ENCODE measurements around the gene USP26.
"Not testable (repeated sequence)": the region's sequence is repeated elsewhere in the genome, so short reads cannot be mapped to it uniquely, and the experiment has no call there.

The USP26 gene

GRCh38 chrX:133097031-133097430, at the start of gene USP26:
Gene USP26 (minus strand): TSS chrX:133097109. CDS start chrX:133028220, 68,889 bp downstream.
- no peak for DNase-seq

DNA sequence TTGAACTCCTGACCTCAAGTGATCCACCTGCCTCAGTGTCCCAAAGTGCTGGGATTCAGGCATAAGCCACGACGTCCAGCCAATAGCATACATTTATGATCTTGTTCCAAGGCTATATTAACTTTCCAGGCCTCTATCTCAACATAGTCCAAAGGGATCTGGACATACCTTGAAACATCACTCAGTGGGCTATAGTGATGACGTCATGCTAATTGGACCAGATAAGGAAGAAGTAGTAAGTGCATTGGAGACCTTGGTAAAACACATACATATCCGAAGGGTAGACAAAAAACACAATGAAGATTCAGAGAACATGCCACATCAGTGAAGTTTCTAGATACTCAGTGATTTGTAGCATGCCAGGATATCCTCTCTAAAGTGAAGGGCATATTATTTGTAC, 37.4 kb upstream of the USP26 start:
- DNase-seq: no peak

DNA sequence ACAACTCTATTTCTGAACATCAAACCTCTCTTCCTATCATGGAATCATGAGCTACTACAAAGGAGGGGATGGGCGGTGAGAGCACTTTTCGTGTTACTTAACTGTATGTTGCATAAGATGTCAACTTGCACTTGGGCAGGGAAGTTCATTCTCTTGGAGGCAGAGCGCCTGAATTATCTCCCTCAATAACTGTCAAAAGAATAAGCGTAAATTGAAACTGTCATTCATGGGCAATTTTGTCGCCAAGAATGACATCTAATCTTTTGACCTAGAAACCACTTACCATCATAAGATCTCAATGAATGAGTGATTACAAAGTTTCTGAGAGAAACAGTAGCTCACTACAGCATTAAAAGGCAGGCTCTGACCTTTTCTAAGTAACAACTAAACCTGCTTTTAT, 23.5 kb upstream of the USP26 start:
- no peak for DNase-seq

- DNase-seq: no peak
Measured at GRCh38 chrX:133094098-133094731, 2.7 kb downstream of the USP26 start.

DNA sequence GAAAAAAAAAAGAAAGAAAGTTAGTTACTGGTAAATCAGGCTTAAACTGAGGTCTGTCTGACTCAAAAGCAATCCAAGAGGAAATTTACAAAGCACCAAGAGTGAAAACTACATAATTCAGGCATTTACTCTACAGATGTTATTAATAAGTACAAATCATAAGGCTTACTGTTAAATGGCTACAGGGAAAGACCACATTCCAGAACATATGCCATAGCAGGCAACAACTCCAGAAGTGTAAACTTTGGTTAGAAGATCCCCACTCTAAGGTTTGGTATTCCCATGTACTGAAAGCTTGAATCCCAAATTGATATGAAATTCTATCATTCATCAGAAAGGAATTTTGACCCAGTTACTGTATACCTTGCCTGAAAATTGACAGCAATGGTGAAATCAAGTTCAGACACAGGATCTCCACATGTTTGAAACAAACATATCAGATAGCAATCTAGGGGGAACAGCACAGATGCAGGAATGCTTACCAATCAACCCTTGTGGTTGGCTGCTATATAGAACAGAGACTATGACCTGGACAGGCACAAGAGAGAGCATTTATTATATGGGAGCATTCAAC, 6.6 kb downstream of the USP26 start:
- DNase-seq: no peak

GRCh38 chrX:133089411-133089810, 7.5 kb downstream of the USP26 start:
- no peak for DNase-seq

DNA sequence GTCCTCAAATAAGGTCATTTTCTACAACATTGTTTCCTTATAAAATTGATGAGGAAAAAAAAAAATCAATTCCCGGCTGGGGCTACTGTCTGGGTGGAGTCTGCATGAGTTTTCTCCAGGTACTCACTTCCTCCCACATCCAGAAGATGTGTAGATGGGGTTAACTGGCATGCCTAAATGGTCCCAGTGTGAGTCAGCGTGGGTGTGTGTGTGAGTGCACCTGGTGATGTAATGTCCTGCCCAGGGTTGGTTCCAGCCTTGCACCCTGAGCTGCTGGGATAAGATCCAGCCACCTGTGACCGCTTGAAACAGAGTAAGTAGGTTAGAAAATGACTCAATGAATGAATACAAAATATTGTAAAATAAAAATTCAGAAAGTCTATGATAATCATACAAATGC, 11.1 kb downstream of the USP26 start:
- no peak for DNase-seq

DNA sequence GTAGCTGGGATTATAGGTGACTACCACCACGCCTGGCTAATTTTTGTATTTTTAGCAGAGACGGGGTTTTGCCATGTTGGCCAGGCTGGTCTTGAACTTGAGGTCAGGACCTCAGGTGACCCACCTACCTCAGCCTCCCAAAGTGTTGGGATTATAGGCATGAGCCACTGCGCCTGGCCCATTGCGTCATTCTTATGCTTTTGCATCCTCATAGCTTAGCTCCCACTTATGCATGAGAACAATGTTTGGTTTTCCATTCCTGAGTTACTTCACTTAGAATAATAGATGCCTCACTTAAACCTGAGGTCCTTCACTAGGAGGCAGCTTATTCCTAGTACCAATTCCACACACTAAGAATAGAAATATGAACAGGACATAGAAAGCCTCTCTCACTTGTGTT, 11.9 kb downstream of the USP26 start:
- not testable (repeated sequence) for DNase-seq

- no peak for DNase-seq
Measured at GRCh38 chrX:133083899-133084298, 13.0 kb downstream of the USP26 start.

DNA sequence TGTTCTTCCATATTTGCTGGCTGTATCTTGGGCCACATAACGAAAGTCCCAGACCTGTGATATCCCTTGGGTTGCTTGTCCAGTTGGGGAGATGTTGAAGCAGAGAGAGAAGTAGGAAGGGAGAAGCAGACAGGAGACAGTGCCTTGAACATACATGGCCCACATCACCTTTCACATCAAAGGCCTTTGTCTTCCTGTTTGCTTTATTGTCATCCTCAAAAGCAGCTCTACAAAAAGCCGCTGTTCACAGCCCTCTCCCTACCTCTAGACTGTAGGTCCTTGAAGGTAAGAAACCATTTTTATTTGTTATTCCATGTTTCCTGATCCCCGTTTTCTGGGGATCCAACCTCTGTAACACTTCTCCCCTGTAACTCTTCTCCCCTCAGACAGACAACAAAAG, 14.9 kb downstream of the USP26 start:
- DNase-seq: no peak

DNA sequence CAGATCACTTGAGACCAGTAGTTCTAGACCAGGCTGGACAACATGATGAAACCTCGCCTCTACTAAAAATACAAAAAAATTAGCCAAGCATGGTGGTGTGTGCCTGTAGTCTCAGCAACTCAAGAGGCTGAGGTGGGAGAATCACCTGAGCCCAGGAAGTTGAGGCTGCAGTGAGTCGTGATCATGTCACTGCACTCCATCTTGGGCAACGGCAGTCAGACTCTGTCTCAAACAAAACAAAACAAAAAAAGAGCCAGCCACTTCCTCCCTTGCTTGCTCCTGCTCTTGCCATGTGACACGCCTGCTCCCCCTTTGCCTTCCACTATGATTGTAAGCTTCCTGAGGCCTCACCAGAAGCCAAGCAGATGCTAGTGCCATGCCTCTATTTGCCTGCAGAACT, 19.1 kb downstream of the USP26 start:
- not testable (repeated sequence) for DNase-seq

- DNase-seq: no peak
Measured at GRCh38 chrX:133072566-133072965, 24.3 kb downstream of the USP26 start.

DNA sequence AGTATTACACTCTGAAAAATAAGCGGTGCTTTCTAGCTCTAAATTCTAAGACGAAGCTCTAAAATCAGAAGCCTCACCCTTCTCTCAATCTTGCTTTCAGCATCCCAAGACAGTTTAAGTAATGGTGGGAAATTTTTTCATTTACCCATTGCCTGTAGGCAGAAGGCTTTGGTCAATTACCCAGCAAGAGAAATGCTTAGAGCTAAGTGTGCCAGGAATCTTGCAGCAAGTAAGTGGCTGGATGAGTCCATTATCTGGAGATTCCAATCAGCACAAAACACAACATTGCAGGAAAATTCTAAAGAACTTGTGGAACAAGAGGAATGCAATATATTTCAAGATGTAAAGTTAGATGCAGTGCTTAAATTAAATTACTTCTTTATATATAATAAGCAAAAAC, 28.4 kb downstream of the USP26 start:
- no peak for DNase-seq

DNA sequence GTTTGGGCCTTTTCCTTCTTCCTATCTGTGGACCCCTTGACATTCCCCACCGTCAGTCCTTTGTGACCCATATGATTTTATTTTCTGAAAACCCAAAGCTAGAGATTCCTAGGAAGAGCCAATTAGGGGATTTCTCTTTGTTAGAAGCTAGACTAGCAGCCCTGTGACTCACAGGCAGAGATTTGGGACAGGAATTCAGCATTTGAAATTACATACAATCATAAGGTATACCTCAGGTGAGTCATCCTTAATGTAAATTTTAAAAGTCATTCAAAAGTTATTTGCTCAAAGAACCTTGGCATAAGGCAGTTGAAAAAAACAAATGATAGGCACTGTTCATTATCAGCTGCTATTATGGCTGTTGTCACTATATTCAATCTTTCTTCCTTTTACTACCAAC, 40.6 kb downstream of the USP26 start:
- DNase-seq: no peak

- DNase-seq: no peak
Measured at GRCh38 chrX:133054761-133055405, 42.0 kb downstream of the USP26 start.

DNA sequence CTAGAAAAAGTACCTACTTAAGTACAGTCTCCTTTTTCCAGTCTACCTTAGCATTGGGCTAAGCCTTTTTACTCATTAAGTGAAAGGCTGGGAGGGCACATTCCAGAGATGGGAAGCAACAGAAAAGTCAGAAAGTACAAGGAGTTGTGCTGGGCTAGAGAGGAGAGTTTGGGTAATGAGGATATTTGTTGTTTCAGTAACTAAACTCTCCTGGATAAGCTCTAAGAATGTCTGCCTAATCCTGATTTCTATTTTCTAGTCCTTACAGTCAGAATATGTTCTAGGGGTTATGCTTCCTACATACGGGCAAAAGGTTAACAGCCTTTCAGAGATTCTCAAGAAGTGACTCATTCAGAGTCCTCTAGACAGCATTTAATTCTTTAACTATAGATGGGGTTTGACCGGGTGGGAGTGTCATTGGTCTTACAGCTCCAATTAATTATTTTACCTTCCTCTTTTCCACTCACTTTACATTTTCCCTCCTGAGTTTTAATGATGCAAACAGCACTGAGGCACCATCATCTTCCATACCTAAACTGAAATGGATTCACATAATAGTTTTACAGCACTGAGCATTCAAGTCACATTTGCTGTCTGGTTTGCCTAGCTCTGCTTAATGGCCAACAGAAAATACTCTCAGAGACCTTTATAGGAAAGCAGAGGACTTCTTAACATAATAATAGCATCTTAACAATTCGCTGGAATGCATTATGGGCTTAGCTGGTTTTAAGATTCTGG, 42.9 kb downstream of the USP26 start:
- DNase-seq: no peak

DNA sequence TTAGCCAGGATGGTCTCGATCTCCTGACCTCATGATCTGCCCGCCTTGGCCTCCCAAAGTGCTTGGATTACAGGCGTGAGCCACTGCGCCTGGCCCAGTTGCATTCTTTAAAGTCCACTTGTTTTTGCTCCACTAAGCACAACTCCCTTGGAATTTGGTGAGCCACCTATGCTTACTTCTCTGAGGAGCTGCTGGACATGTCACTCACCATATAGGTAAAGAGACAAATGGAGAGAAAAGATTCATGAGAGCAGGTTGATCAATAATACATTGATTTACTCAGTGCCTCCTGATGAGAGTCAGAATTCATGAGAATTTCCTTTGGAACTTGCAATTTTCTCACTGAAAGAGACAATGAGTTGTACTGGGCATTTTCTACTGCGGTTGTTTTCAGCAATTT, 48.2 kb downstream of the USP26 start:
- no peak for DNase-seq

GRCh38 chrX:133046601-133047000, 50.3 kb downstream of the USP26 start:
- no peak for DNase-seq

GRCh38 chrX:133045986-133046385, 50.9 kb downstream of the USP26 start:
- no peak for DNase-seq

- DNase-seq: not testable (repeated sequence)
Measured at GRCh38 chrX:133044145-133044786, 52.6 kb downstream of the USP26 start.

DNA sequence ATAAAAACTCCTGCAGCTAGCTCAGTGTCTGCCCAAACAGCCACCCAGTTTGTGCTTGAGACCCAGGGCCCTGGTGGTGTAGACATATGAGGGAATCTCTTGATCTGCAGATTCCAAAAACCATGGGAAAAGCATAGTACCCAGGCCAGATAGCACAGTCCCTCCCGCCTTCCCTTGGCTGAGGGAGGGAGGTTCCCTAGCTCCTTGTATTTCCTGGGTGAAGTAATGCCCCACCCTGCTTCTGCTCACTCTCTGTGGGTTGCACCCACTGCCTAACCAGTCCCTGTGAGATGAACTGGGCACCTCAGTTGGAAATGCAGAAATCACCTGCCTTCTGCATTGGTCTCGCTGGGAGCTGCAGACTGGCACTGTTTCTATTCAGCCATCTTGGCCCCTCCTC, 54.6 kb downstream of the USP26 start:
- DNase-seq: no peak

DNA sequence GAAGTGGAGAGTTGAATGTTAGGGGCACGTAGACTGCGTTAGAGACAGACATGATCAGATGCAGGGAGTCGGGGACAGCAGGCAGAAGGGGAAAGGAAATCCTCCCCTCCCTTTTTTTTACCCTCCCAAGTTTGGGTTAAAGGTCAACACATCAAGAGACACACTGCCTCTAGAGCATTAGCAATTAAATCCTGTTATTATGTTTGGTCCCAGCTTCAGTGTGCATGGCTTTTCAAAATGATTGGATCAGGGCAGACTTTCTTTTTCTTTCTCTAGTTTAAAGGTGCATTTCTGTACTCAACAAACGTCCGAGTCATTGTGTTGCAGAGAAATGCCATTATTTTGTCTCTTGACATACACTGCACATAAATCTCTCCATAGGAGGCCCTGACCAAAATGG, 63.9 kb downstream of the USP26 start:
- DNase-seq: no peak

- DNase-seq: no peak
Measured at GRCh38 chrX:133018229-133018628, 78.7 kb downstream of the USP26 start.

Data from activated CD4-positive, alpha-beta T cell treated with anti-CD3 and anti-CD28 coated beads for 4 hours (primary cell).